ENCODE results near the gene DDX28. TPM values are rescaled to one million over a fixed set of nuclear protein-coding genes. Genes with fewer than 3 reads are reported as not detected.

Gene DDX28
- total RNA-seq, 1 experiment from 2014 or later = 16.8 TPM

DNA sequence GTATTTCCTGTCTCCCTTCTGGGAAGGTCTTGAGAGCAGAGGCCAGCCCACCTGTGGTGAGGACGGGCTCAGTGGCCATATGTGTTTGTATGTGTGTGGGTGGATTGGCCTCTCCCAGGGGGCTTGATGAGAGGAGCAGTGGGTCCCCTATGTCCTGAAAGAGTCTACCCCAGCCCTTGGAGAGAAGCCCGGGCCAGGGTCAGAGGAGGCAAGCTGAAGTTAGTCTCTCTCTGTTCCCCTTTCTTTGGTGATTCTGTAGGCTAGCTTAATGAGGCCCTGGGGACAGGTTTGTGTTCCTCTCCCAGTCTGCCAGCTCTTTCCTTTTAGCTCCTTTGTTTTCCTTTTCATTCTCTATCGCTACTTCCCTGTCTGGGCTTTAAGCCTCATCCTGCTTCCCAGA lies 38.4 kb upstream of the DDX28 start:
- TF ChIP-seq, protein P1, sequence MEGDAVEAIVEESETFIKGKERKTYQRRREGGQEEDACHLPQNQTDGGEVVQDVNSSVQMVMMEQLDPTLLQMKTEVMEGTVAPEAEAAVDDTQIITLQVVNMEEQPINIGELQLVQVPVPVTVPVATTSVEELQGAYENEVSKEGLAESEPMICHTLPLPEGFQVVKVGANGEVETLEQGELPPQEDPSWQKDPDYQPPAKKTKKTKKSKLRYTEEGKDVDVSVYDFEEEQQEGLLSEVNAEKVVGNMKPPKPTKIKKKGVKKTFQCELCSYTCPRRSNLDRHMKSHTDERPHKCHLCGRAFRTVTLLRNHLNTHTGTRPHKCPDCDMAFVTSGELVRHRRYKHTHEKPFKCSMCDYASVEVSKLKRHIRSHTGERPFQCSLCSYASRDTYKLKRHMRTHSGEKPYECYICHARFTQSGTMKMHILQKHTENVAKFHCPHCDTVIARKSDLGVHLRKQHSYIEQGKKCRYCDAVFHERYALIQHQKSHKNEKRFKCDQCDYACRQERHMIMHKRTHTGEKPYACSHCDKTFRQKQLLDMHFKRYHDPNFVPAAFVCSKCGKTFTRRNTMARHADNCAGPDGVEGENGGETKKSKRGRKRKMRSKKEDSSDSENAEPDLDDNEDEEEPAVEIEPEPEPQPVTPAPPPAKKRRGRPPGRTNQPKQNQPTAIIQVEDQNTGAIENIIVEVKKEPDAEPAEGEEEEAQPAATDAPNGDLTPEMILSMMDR (IDR thresholded peaks at IDR 0.05; ENCODE audit: unreplicated experiment) = no peak
- Mint-ChIP-seq H3K4me3 (ENCODE audit: low read depth, unreplicated experiment) (no peak overlapping the region), H3K27me3 (ENCODE audit: unreplicated experiment) (no peaks in the 10 kb centered on the region), H3K4me1 (ENCODE audit: low read depth, unreplicated experiment) (peaks cover 9% of the 10 kb centered on the region), H3K36me3 (ENCODE audit: insufficient read depth, unreplicated experiment) (peaks cover 10% of the 10 kb centered on the region), H3K9me3 (ENCODE audit: low read depth, unreplicated experiment) (no peaks in the 10 kb centered on the region), H3K27ac (ENCODE audit: unreplicated experiment) (no peak overlapping the region)
- CTCF ChIA-PET = interaction anchor here (0.6 kb wide), 1 partner anchor 21 kb away, joined by 5 read pairs; no protein-coding TSS in a partner anchor
- DNase-seq = no peak
- no TSS peak for BruUV-seq (replicated peaks)
- intact Hi-C loops (cut with micrococcal nuclease; ENCODE audit: unreplicated experiment) = no loop called here

DNA sequence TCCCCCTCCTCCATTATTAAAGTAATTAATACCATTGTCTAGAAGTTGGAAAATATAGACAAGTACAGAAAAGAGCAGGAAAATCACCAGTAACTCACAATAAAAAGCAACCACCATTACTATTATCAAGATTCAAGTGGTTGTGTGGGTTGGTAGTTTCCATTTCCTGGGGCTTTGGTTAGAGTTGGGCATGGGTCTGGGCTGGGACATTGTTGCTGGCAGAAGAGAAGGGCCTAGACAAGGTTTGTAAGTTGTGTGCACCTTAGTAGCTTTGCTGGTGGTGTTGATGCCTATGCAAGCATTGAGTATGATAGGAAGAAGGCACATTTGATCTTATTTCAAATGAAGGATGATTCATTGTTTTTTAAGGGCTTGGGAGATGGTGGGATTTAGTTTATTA lies 36.8 kb upstream of the DDX28 start:
- TF ChIP-seq, protein P1 (IDR thresholded peaks at IDR 0.05; ENCODE audit: unreplicated experiment) = no peak
- CTCF ChIA-PET = interaction anchor here (1.0 kb wide), 1 partner anchor 16 kb away, joined by 3 read pairs; no protein-coding TSS in a partner anchor
- peaks cover 6% of the 10 kb centered on the region for H3K4me1 Mint-ChIP-seq (ENCODE audit: low read depth, unreplicated experiment)
- H3K9me3 Mint-ChIP-seq (ENCODE audit: low read depth, unreplicated experiment) = no peaks in the 10 kb centered on the region
- H3K27ac Mint-ChIP-seq (ENCODE audit: unreplicated experiment) = no peak overlapping the region
- DNase-seq = no peak
- no TSS peak for BruUV-seq (replicated peaks)
- peaks cover 8% of the 10 kb centered on the region for H3K36me3 Mint-ChIP-seq (ENCODE audit: insufficient read depth, unreplicated experiment)
- H3K4me3 Mint-ChIP-seq (ENCODE audit: low read depth, unreplicated experiment) = no peak overlapping the region
- H3K27me3 Mint-ChIP-seq (ENCODE audit: unreplicated experiment) = no peaks in the 10 kb centered on the region
- intact Hi-C loops (cut with micrococcal nuclease; ENCODE audit: unreplicated experiment) = no loop called here

DNA sequence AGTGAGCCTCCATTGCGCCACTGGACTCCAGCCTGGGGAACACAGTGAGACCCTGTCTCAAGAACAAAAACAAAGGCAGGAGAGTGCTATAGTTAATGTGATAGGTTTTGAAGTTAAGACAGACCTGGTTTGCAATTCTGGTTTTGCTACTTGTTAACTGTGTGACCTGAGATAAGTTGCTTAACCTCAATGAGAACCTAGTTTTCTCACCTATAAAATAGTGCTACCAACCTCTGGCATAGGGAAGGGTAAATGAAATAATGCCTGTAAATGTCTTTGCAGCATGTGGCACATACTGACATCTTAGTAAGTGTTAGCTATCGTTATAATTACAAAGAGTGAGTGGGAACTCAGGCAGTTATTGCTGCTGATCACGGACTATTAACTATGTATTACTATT lies 32.4 kb upstream of the DDX28 start:
- CTCF ChIA-PET = interaction anchor here (0.7 kb wide), 1 partner anchor 186 kb away, joined by 5 read pairs; no protein-coding TSS in a partner anchor
- no peaks in the 10 kb centered on the region for H3K4me1 Mint-ChIP-seq (ENCODE audit: low read depth, unreplicated experiment)
- H3K4me3 Mint-ChIP-seq (ENCODE audit: low read depth, unreplicated experiment) = no peak overlapping the region
- H3K27me3 Mint-ChIP-seq (ENCODE audit: unreplicated experiment) = no peaks in the 10 kb centered on the region
- no peak for DNase-seq
- intact Hi-C loops (cut with micrococcal nuclease; ENCODE audit: unreplicated experiment) = no loop called here
- no peaks in the 10 kb centered on the region for H3K9me3 Mint-ChIP-seq (ENCODE audit: low read depth, unreplicated experiment)
- no peak overlapping the region for H3K27ac Mint-ChIP-seq (ENCODE audit: unreplicated experiment)
- no TSS peak for BruUV-seq (replicated peaks)
- TF ChIP-seq, protein P1 (IDR thresholded peaks at IDR 0.05; ENCODE audit: unreplicated experiment) = no peak
- peaks cover 5% of the 10 kb centered on the region for H3K36me3 Mint-ChIP-seq (ENCODE audit: insufficient read depth, unreplicated experiment)

DNA sequence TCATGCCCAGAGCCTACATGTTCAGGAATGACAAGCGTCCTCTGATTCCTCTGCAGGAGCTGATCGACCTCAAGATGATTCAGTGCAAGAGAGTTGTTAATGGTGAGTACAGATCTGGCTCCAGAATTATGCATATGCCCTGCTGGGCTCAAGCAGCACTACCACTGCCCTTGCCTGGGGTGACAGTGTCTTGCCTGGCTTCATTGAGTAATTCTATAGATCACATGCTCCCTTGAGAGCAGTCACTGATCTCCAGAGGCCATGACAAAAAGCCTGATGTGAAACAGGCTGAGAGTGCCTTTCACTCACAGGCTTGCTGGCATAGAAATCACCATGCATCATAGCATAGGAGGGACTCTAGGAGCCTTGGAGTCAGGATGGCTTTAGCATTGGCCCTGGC lies 26.4 kb upstream of the DDX28 start:
- Mint-ChIP-seq H3K4me3 (ENCODE audit: low read depth, unreplicated experiment) (no peak overlapping the region), H3K4me1 (ENCODE audit: low read depth, unreplicated experiment) (no peaks in the 10 kb centered on the region), H3K27me3 (ENCODE audit: unreplicated experiment) (no peaks in the 10 kb centered on the region), H3K36me3 (ENCODE audit: insufficient read depth, unreplicated experiment) (peaks cover 10% of the 10 kb centered on the region), H3K9me3 (ENCODE audit: low read depth, unreplicated experiment) (no peaks in the 10 kb centered on the region), H3K27ac (ENCODE audit: unreplicated experiment) (no peak overlapping the region)
- DNase-seq = no peak
- TF ChIP-seq, protein P1 (IDR thresholded peaks at IDR 0.05; ENCODE audit: unreplicated experiment) = no peak
- BruUV-seq (replicated peaks) = no TSS peak
- intact Hi-C loops (cut with micrococcal nuclease; ENCODE audit: unreplicated experiment) = no loop called here
- CTCF ChIA-PET = no interaction called here
